Dermis microvascular lymphatic vessel endothelial cell (primary cell): ENCODE measurements around the gene TENM3. TPM values are rescaled to one million over a fixed set of nuclear protein-coding genes. Genes with fewer than 3 reads are reported as not detected.

Experiments
- DNase-seq, 2 donors: peaks; one replicate each; pipeline versions ENCODE4 v3.0.0 to v3.0.0-alpha.2; 2010; ENCODE audit warnings: low read depth in 2 of 2
- total RNA-seq: library from RNA; depleted of rRNA; stranded (reverse); fragments of >200 nt; gene quantifications from 2 replicates; pipeline ENCODE4 v1.2.1, GENCODE V29; 2014

Gene TENM3
- total RNA-seq, 1 donor from 2014 or later, result 10.3 TPM

GRCh38 chr4:182400081-182400480, 156.9 kb downstream of the TENM3 start:
- no peak for DNase-seq

- no peak for DNase-seq
These were observed 157.6 kb downstream of the TENM3 start for GRCh38 chr4:182400790-182401189.

- no peak for DNase-seq
These were observed 161.2 kb downstream of the TENM3 start for GRCh38 chr4:182404376-182404775.

GRCh38 chr4:182405087-182405486, 161.9 kb downstream of the TENM3 start:
- no peak for DNase-seq

- no peak for DNase-seq
These were observed 166.1 kb downstream of the TENM3 start for GRCh38 chr4:182409271-182409670.

GRCh38 chr4:182411391-182411790, 168.2 kb downstream of the TENM3 start:
- DNase-seq, result no peak

GRCh38 chr4:182413550-182413949, 170.3 kb downstream of the TENM3 start:
- DNase-seq, result no peak

- no peak for DNase-seq
These were observed 171.9 kb downstream of the TENM3 start for GRCh38 chr4:182415116-182415515.

GRCh38 chr4:182416067-182416466, 172.9 kb downstream of the TENM3 start:
- DNase-seq, result no peak

- no peak for DNase-seq
These were observed 175.0 kb downstream of the TENM3 start for GRCh38 chr4:182418054-182418734.

- no peak for DNase-seq
These were observed 177.0 kb downstream of the TENM3 start for GRCh38 chr4:182420189-182420588.

GRCh38 chr4:182421753-182422152, 178.6 kb downstream of the TENM3 start:
- no peak for DNase-seq

GRCh38 chr4:182425302-182425701, 182.1 kb downstream of the TENM3 start:
- DNase-seq, result no peak

- DNase-seq, result no peak
These were observed 183.7 kb downstream of the TENM3 start for GRCh38 chr4:182426901-182427300.

GRCh38 chr4:182427554-182427953, 184.4 kb downstream of the TENM3 start:
- DNase-seq, result no peak

GRCh38 chr4:182429896-182430295, 186.7 kb downstream of the TENM3 start:
- no peak for DNase-seq

- DNase-seq, result no peak
These were observed 189.6 kb downstream of the TENM3 start for GRCh38 chr4:182432819-182433218.

GRCh38 chr4:182434720-182435119, 191.5 kb downstream of the TENM3 start:
- no peak for DNase-seq

GRCh38 chr4:182435401-182435800, 192.2 kb downstream of the TENM3 start:
- no peak for DNase-seq

- DNase-seq, result no peak
These were observed 199.9 kb downstream of the TENM3 start for GRCh38 chr4:182443070-182443469.

- DNase-seq, result no peak
These were observed 204.6 kb downstream of the TENM3 start for GRCh38 chr4:182447767-182448280.

- peak; percentile 70 to 93 for DNase-seq
These were observed 205.3 kb downstream of the TENM3 start for GRCh38 chr4:182448281-182449151.
